GM23338 (cell line): ENCODE measurements around the gene PPP6R2. TPM values are rescaled to one million over a fixed set of nuclear protein-coding genes. Genes with fewer than 3 reads are reported as not detected.

Experiments
- ATAC-seq: fragments of 200-7000 bp; cut with Tn5 transposase; 3 replicates; pipeline ENCODE4 v1.9.1; 2020
- DNase-seq: peaks from one replicate; pipeline ENCODE4 v3.0.0-alpha.2; 2015; ENCODE audit warnings: low spot score
- H2AFZ ChIP-seq: fragments of 200-600 bp; sonication (generic); 2 replicates; pipeline ENCODE4 v1.8.0; 2016; ENCODE audit warnings: antibody characterized with exemption, mild to moderate bottlenecking, moderate library complexity
- H3F3A ChIP-seq: fragments of 200-600 bp; sonication (generic); replicated peaks from 2 replicates; pipeline ENCODE4 v1.8.0; 2017; ENCODE audit warnings: antibody characterized with exemption, mixed run types, low read depth
- H3K27ac ChIP-seq: fragments of 200-600 bp; sonication (generic); 2 replicates; pipeline ENCODE4 v1.6.1; 2016; ENCODE audit warnings: low read depth
- H3K27me3 ChIP-seq: fragments of 200-600 bp; sonication (generic); 2 replicates; pipeline ENCODE4 v1.8.0; 2016; ENCODE audit warnings: mild to moderate bottlenecking, mixed run types, moderate library complexity; ENCODE audit not compliant: insufficient read depth
- H3K36me3 ChIP-seq: fragments of 200-600 bp; sonication (generic); 2 replicates; pipeline ENCODE4 v1.8.0; 2016; ENCODE audit warnings: mild to moderate bottlenecking; ENCODE audit not compliant: insufficient read depth
- H3K4me1 ChIP-seq: fragments of 200-600 bp; sonication (generic); 2 replicates; pipeline ENCODE4 v1.8.0; 2016; ENCODE audit warnings: mild to moderate bottlenecking, moderate library complexity; ENCODE audit not compliant: insufficient read depth
- H3K4me2 ChIP-seq: fragments of 200-600 bp; sonication (generic); 2 replicates; pipeline ENCODE4 v1.7.1; 2017; ENCODE audit warnings: mixed run types
- H3K4me3 ChIP-seq: fragments of 200-600 bp; sonication (generic); 2 replicates; pipeline ENCODE4 v1.6.1; 2016; ENCODE audit warnings: mixed run types
- H3K79me2 ChIP-seq: fragments of 200-600 bp; sonication (generic); replicated peaks from 2 replicates; pipeline ENCODE4 v1.8.0; 2017; ENCODE audit warnings: mild to moderate bottlenecking; ENCODE audit not compliant: insufficient read depth
- H3K9me2 ChIP-seq: fragments of 200-600 bp; sonication (generic); 2 replicates; pipeline ENCODE4 v1.8.0; 2017; ENCODE audit not compliant: insufficient read depth
- H4K20me1 ChIP-seq: fragments of 200-600 bp; sonication (generic); replicated peaks from 2 replicates; pipeline ENCODE4 v1.8.0; 2017; ENCODE audit warnings: mild to moderate bottlenecking; ENCODE audit not compliant: insufficient read depth
- H3K27ac Mint-ChIP-seq: 2 replicates; pipeline ENCODE4 v1.8.0; 2020; ENCODE audit warnings: inconsistent platforms, mild to moderate bottlenecking, moderate library complexity, mixed read lengths
- H3K27me3 Mint-ChIP-seq: 3 replicates; pipeline ENCODE4 v1.8.0; 2022; ENCODE audit warnings: low read depth, mild to moderate bottlenecking, moderate library complexity, mixed read lengths, inconsistent platforms; ENCODE audit not compliant: insufficient read depth, poor library complexity
- H3K36me3 Mint-ChIP-seq: 3 replicates; pipeline ENCODE4 v1.8.0; 2021; ENCODE audit warnings: low read depth, mild to moderate bottlenecking, inconsistent platforms, moderate library complexity, mixed read lengths
- H3K4me1 Mint-ChIP-seq: 3 replicates; pipeline ENCODE4 v1.8.0; 2020; ENCODE audit warnings: mild to moderate bottlenecking, inconsistent platforms, mixed read lengths
- H3K4me3 Mint-ChIP-seq: 3 replicates; pipeline ENCODE4 v1.8.0; 2021; ENCODE audit warnings: moderate library complexity, mild to moderate bottlenecking, inconsistent platforms, mixed read lengths
- H3K9me3 Mint-ChIP-seq: 3 replicates; pipeline ENCODE4 v1.8.0; 2020; ENCODE audit warnings: moderate library complexity, mild to moderate bottlenecking, inconsistent platforms, mixed read lengths
- CREB1 ChIP-seq: fragments of 250-450 bp; sonication (Bioruptor Pico); IDR thresholded peaks from 2 replicates; pipeline ENCODE4 v1.5.0; 2020; ENCODE audit warnings: low read depth, mild to moderate bottlenecking, moderate library complexity
- ETS1 ChIP-seq: IDR thresholded peaks from 2 replicates; pipeline ENCODE4 v1.6.1; 2016; ENCODE audit warnings: antibody characterized with exemption
- EZH2 ChIP-seq: fragments of 200-600 bp; sonication (generic); IDR thresholded peaks from one replicate; pipeline ENCODE4 v1.8.0; 2017; ENCODE audit warnings: antibody characterized with exemption, mild to moderate bottlenecking, low read depth; ENCODE audit not compliant: unreplicated experiment
- EZH2phosphoT487 ChIP-seq: fragments of 200-600 bp; sonication (generic); IDR thresholded peaks from one replicate; pipeline ENCODE4 v1.8.1; 2018; ENCODE audit warnings: antibody characterized with exemption; ENCODE audit not compliant: unreplicated experiment
- JUNB ChIP-seq: IDR thresholded peaks from one replicate; pipeline ENCODE4 v1.6.1; 2016; ENCODE audit warnings: antibody characterized with exemption; ENCODE audit not compliant: unreplicated experiment
- NANOG ChIP-seq: IDR thresholded peaks from 2 replicates; pipeline ENCODE4 v1.6.1; 2016; ENCODE audit warnings: antibody characterized with exemption, borderline replicate concordance
- POLR2AphosphoS5 ChIP-seq: IDR thresholded peaks from 2 replicates; pipeline ENCODE4 v1.6.1; 2016; ENCODE audit warnings: antibody characterized with exemption, low read depth
- REST ChIP-seq: IDR thresholded peaks from one replicate; pipeline ENCODE4 v1.6.1; 2018; ENCODE audit warnings: antibody characterized with exemption; ENCODE audit not compliant: unreplicated experiment
- STAT1 ChIP-seq: IDR thresholded peaks from one replicate; pipeline ENCODE4 v1.6.1; 2016; ENCODE audit warnings: antibody characterized with exemption; ENCODE audit not compliant: unreplicated experiment
- ZNF114 ChIP-seq: fragments of 250-450 bp; sonication (Bioruptor Pico); IDR thresholded peaks from 2 replicates; pipeline ENCODE4 v1.5.0; 2020; ENCODE audit warnings: mild to moderate bottlenecking, moderate library complexity
- ZNF331 ChIP-seq: fragments of 250-450 bp; sonication (Bioruptor Pico); IDR thresholded peaks from 2 replicates; pipeline ENCODE4 v1.5.0; 2020; ENCODE audit warnings: low read depth, mild to moderate bottlenecking, moderate library complexity
- ZNF462 ChIP-seq: fragments of 250-450 bp; sonication (Bioruptor Pico); IDR thresholded peaks from 2 replicates; pipeline ENCODE4 v1.5.0; 2020; ENCODE audit warnings: mild to moderate bottlenecking, moderate library complexity
- polyA plus RNA-seq: library from polyadenylated mRNA; unstranded; fragments of >200 nt; fragmentation: Nextera tagmentation; extraction: Ambion mirVana; gene quantifications from 2 replicates; pipeline ENCODE4 v1.2.1, GENCODE V29; 2016
- total RNA-seq: library from RNA; depleted of rRNA; stranded (reverse); fragments of >200 nt; shearing (Covaris generic); gene quantifications from 2 replicates; pipeline ENCODE4 v1.2.3, GENCODE V29; 2014
- TF ChIP-seq, protein P1 (sequence below), 2 experiments: fragments of 200-600 bp in 1 of 2; sonication (generic) in 1 of 2; conservative IDR thresholded peaks; 2 replicates each; pipeline versions ENCODE4 v1.5.1 to v1.6.1; 2016 to 2017; ENCODE audit warnings: antibody characterized with exemption in 2 of 2, low read depth in 2 of 2, mild to moderate bottlenecking in 2 of 2, moderate library complexity in 1 of 2

PPP6R2 gene
- total and polyA plus RNA-seq, 2 experiments from 2014 or later = 11.9 to 45.8 TPM

DNA sequence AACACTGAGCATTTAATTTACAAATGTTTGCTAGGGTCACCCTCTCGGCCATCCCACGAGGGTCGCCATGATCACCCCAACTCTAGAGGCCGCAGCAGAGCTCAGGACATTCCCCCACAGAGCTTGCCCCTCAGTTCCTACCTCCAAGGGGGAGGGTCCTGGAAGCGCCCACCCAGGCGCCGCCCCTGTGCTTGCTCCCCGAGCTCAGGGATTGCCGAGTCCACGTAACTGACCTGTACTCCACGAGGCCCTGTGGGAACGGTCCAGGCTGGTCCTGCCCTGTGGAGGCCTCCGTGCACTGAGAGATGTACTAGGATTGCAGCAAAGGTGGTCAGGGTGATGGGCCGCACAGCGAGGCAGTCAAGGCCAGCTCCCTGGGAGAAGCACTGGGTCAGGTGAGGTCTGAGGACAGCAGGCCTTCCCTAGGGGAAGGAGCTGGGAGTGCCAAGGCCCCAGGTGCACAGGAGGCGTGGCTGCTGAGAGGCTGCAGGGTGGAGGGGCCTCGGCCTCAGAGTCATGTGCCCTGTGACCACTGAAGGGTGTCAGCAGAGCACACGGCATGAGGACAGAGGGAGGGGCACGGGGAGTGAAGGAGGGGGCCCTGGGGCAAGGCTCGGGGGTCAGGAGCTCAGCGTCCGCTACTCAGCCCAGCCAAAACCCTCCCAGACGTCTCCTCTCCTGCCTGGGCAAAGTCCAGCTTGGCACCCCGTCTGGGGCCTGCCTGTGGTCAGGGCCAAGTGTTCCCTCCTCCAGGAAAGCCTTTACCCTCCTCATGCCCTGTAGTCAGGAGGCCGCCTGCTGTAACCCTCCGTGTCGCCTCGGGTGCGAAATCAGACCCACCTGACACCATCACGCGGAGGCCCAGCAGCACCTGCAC, 141.1 kb downstream of the PPP6R2 start:
- Histone ChIP-seq H3K27me3 (peaks cover 19% of the 10 kb centered on the region), H3K9me2 (no peaks in the 10 kb centered on the region), H3K4me2 (no peak overlapping the region), H2AFZ (no peak overlapping the region), H3K27ac (no peak overlapping the region), H3K79me2 (no peaks in the 10 kb centered on the region), H4K20me1 (no peaks in the 10 kb centered on the region), H3K4me1 (no peaks in the 10 kb centered on the region), H3F3A (no peaks in the 10 kb centered on the region), H3K36me3 (no peaks in the 10 kb centered on the region), H3K4me3 (no peak overlapping the region)
- no peak for ATAC-seq
- H3K4me3 Mint-ChIP-seq = no peak overlapping the region
- H3K4me1 Mint-ChIP-seq = peaks cover 3% of the 10 kb centered on the region; the same call in 1 of the 3 replicates
- no peaks in the 10 kb centered on the region for H3K9me3 Mint-ChIP-seq
- peaks cover 22% of the 10 kb centered on the region for H3K27me3 Mint-ChIP-seq
- DNase-seq = no peak
- no peak overlapping the region for H3K27ac Mint-ChIP-seq
- TF ChIP-seq CREB1 (CRISPR knock-in tag) (no peak), ZNF331 (CRISPR knock-in tag) (no peak), EZH2 (no peak), JUNB (no peak), EZH2phosphoT487 (no peak), REST (no peak), ETS1 (no peak), POLR2AphosphoS5 (no peak; the same call in 1 of the 2 replicates), ZNF114 (CRISPR knock-in tag) (no peak), NANOG (no peak), ZNF462 (CRISPR knock-in tag) (no peak), STAT1 (no peak)
- TF ChIP-seq, protein P1, sequence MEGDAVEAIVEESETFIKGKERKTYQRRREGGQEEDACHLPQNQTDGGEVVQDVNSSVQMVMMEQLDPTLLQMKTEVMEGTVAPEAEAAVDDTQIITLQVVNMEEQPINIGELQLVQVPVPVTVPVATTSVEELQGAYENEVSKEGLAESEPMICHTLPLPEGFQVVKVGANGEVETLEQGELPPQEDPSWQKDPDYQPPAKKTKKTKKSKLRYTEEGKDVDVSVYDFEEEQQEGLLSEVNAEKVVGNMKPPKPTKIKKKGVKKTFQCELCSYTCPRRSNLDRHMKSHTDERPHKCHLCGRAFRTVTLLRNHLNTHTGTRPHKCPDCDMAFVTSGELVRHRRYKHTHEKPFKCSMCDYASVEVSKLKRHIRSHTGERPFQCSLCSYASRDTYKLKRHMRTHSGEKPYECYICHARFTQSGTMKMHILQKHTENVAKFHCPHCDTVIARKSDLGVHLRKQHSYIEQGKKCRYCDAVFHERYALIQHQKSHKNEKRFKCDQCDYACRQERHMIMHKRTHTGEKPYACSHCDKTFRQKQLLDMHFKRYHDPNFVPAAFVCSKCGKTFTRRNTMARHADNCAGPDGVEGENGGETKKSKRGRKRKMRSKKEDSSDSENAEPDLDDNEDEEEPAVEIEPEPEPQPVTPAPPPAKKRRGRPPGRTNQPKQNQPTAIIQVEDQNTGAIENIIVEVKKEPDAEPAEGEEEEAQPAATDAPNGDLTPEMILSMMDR (conservative IDR thresholded peaks at IDR 0.05; ENCODE audit: low read depth in 2 of 2) = no peak
- 0 out of 3 replicates have a peak, but pooled peaks cover 3% of the 10 kb centered on the region for H3K36me3 Mint-ChIP-seq
